ENCODE results near the gene LRMDA. TPM values are rescaled to one million over a fixed set of nuclear protein-coding genes. Genes with fewer than 3 reads are reported as not detected.
A peak's percentile ranks its signal among the peaks of the same experiment; 100 is the strongest.

LRMDA gene
- total and polyA plus RNA-seq, 2 of the 13 experiments (the other 11 are each of a cell fraction or from before 2014, with no cell fraction given) = 13.4 to 22.0 TPM

- TF ChIP-seq ZHX2 (IDR thresholded peaks at IDR 0.05; ENCODE audit: low read depth) (no peak), ZHX2 (CRISPR knock-in tag; IDR thresholded peaks at IDR 0.05; ENCODE audit: borderline replicate concordance) (peak; percentile 19; the same call in 1 of the 2 replicates), PHB2 (IDR thresholded peaks at IDR 0.05; ENCODE audit: partially characterized antibody) (no peak), ZNF557 (CRISPR knock-in tag; IDR thresholded peaks at IDR 0.05) (no peak), NFRKB (IDR thresholded peaks at IDR 0.05) (no peak), ZNF10 (CRISPR knock-in tag; IDR thresholded peaks at IDR 0.05; ENCODE audit: borderline replicate concordance, low read depth) (no peak), ZBTB34 (CRISPR knock-in tag; IDR thresholded peaks at IDR 0.05) (peak; percentile 74), ZNF225 (CRISPR knock-in tag; IDR thresholded peaks at IDR 0.05) (no peak), MAFG (CRISPR knock-in tag; IDR thresholded peaks at IDR 0.05) (no peak), ZBTB33 (CRISPR knock-in tag; IDR thresholded peaks at IDR 0.05) (no peak), NONO (IDR thresholded peaks at IDR 0.05) (no peak), NONO (CRISPR knock-in tag; conservative IDR thresholded peaks at IDR 0.05) (no peak), GFI1 (CRISPR knock-in tag; IDR thresholded peaks at IDR 0.05; ENCODE audit: borderline replicate concordance) (peak; percentile 92), TCF7L2 (IDR thresholded peaks at IDR 0.05; ENCODE audit: low read depth, low read length) (no peak), GMEB2 (CRISPR knock-in tag; IDR thresholded peaks at IDR 0.05; ENCODE audit: low read depth) (no peak), ZNF34 (CRISPR knock-in tag; IDR thresholded peaks at IDR 0.05; ENCODE audit: borderline replicate concordance) (no peak), IRF9 (CRISPR knock-in tag; IDR thresholded peaks at IDR 0.05; ENCODE audit: borderline replicate concordance) (no peak)
Measured at GRCh38 chr10:75788394-75789205, 357.2 kb downstream of the LRMDA start (continued).

Data from HepG2 (cell line).